Measurements from ENCODE around the gene C1QTNF6.

Gene C1QTNF6

GRCh38 chr22:37193629-37194191 lies 5.7 kb upstream of the C1QTNF6 start:
- in situ Hi-C loops (cut with MboI; ENCODE audit: low sequenced_read_pairs): no loop called here

- in situ Hi-C loops (cut with MboI; ENCODE audit: low sequenced_read_pairs): no loop called here
These were observed 4.7 kb upstream of the C1QTNF6 start for GRCh38 chr22:37192741-37193140.

GRCh38 chr22:37192204-37192603 lies 4.2 kb upstream of the C1QTNF6 start:
- in situ Hi-C loops (cut with MboI; ENCODE audit: low sequenced_read_pairs): no loop called here

GRCh38 chr22:37190262-37190780 lies 2.3 kb upstream of the C1QTNF6 start:
- in situ Hi-C loops (cut with MboI; ENCODE audit: low sequenced_read_pairs): no loop called here

GRCh38 chr22:37188901-37189466 lies 937 bp upstream of the C1QTNF6 start:
- in situ Hi-C loops (cut with MboI; ENCODE audit: low sequenced_read_pairs): no loop called here

- in situ Hi-C loops (cut with MboI; ENCODE audit: low sequenced_read_pairs): no loop called here
These were observed 526 bp downstream of the C1QTNF6 start for GRCh38 chr22:37187552-37187890.

- in situ Hi-C loops (cut with MboI; ENCODE audit: low sequenced_read_pairs): no loop called here
These were observed 987 bp downstream of the C1QTNF6 start for GRCh38 chr22:37186997-37187522.

GRCh38 chr22:37186228-37186996 lies 1.6 kb downstream of the C1QTNF6 start:
- in situ Hi-C loops (cut with MboI; ENCODE audit: low sequenced_read_pairs): no loop called here

- in situ Hi-C loops (cut with MboI; ENCODE audit: low sequenced_read_pairs): no loop called here
These were observed 2.3 kb downstream of the C1QTNF6 start for GRCh38 chr22:37185646-37186227.

- in situ Hi-C loops (cut with MboI; ENCODE audit: low sequenced_read_pairs): no loop called here
These were observed 3.1 kb downstream of the C1QTNF6 start for GRCh38 chr22:37184816-37185541.

- in situ Hi-C loops (cut with MboI; ENCODE audit: low sequenced_read_pairs): no loop called here
These were observed 3.7 kb downstream of the C1QTNF6 start for GRCh38 chr22:37184380-37184755.

- in situ Hi-C loops (cut with MboI; ENCODE audit: low sequenced_read_pairs): no loop called here
These were observed 4.3 kb downstream of the C1QTNF6 start for GRCh38 chr22:37183432-37184379.

- in situ Hi-C loops (cut with MboI; ENCODE audit: low sequenced_read_pairs): no loop called here
These were observed 5.2 kb downstream of the C1QTNF6 start for GRCh38 chr22:37182949-37183245.

GRCh38 chr22:37182101-37182948 lies 5.7 kb downstream of the C1QTNF6 start:
- in situ Hi-C loops (cut with MboI; ENCODE audit: low sequenced_read_pairs): no loop called here

- in situ Hi-C loops (cut with MboI; ENCODE audit: low sequenced_read_pairs): no loop called here
These were observed 6.4 kb downstream of the C1QTNF6 start for GRCh38 chr22:37181681-37182080.

GRCh38 chr22:37180531-37181231 lies 7.4 kb downstream of the C1QTNF6 start:
- in situ Hi-C loops (cut with MboI; ENCODE audit: low sequenced_read_pairs): no loop called here

GRCh38 chr22:37179622-37180420 lies 8.2 kb downstream of the C1QTNF6 start:
- in situ Hi-C loops (cut with MboI; ENCODE audit: low sequenced_read_pairs): no loop called here

GRCh38 chr22:37179126-37179470 lies 8.9 kb downstream of the C1QTNF6 start:
- in situ Hi-C loops (cut with MboI; ENCODE audit: low sequenced_read_pairs): no loop called here
